Neuronal stem cell (in vitro differentiated cells): ENCODE results near the gene POLR2H.
A peak's percentile ranks its signal among the peaks of the same experiment; 100 is the strongest.

Experiments
- DNase-seq: peaks from one replicate; pipeline ENCODE4 v3.0.0-alpha.2; 2013; ENCODE audit warnings: low spot score
- H2AFZ ChIP-seq: one replicate; pipeline ENCODE4 v1.6.1; 2013; ENCODE audit warnings: mild to moderate bottlenecking, low read length, inconsistent platforms
- H2AK5ac ChIP-seq: 2 replicates; pipeline ENCODE4 v1.6.1; 2013; ENCODE audit warnings: low read depth, mild to moderate bottlenecking, inconsistent platforms, low read length, moderate library complexity, mixed read lengths
- H2BK120ac ChIP-seq: 2 replicates; pipeline ENCODE4 v1.6.1; 2013; ENCODE audit warnings: low read depth, mild to moderate bottlenecking, inconsistent platforms, low read length, moderate library complexity, mixed read lengths
- H2BK12ac ChIP-seq: one replicate; pipeline ENCODE4 v1.6.1; 2013; ENCODE audit warnings: low read length, inconsistent platforms
- H2BK15ac ChIP-seq: 2 replicates; pipeline ENCODE4 v1.6.1; 2013; ENCODE audit warnings: mild to moderate bottlenecking, low read length, inconsistent platforms, mixed read lengths
- H2BK5ac ChIP-seq: one replicate; pipeline ENCODE4 v1.6.1; 2013; ENCODE audit warnings: inconsistent platforms, mild to moderate bottlenecking, low read length, moderate library complexity
- H3K14ac ChIP-seq: one replicate; pipeline ENCODE4 v1.6.1; 2013; ENCODE audit warnings: low read length, inconsistent platforms
- H3K18ac ChIP-seq: 2 replicates; pipeline ENCODE4 v1.6.1; 2013; ENCODE audit warnings: low read length, inconsistent platforms
- H3K23ac ChIP-seq: 2 replicates; pipeline ENCODE4 v1.6.1; 2013; ENCODE audit warnings: low read depth, mild to moderate bottlenecking, mixed read lengths, low read length, inconsistent platforms; ENCODE audit not compliant: poor library complexity
- H3K27ac ChIP-seq: replicated peaks from 3 replicates; pipeline ENCODE4 v1.5.1; 2013; ENCODE audit warnings: low read length, inconsistent platforms
- H3K27me3 ChIP-seq, 3 experiments: 2 replicates each; pipeline ENCODE4 v1.6.1; 2013; ENCODE audit warnings: low read length in 3 of 3, mild to moderate bottlenecking in 2 of 3, inconsistent platforms in 1 of 3, low read depth in 1 of 3, mixed read lengths in 1 of 3, moderate library complexity in 1 of 3; ENCODE audit not compliant: control insufficient read depth in 3 of 3, insufficient read depth in 3 of 3
- H3K36me3 ChIP-seq, 2 donors: replicated peaks in 1 of 2; 2 replicates each; pipeline ENCODE4 v1.6.1; 2013; ENCODE audit warnings: low read length in 2 of 2; ENCODE audit not compliant: control insufficient read depth in 2 of 2, insufficient read depth in 2 of 2
- H3K4ac ChIP-seq: 2 replicates; pipeline ENCODE4 v1.6.1; 2013; ENCODE audit warnings: inconsistent platforms, mild to moderate bottlenecking, low read length, moderate library complexity
- H3K4me1 ChIP-seq, 2 donors: 1 replicate in 1 of 2; 2 replicates in 1 of 2; pipeline ENCODE4 v1.6.1; 2013; ENCODE audit warnings: low read length in 2 of 2, low read depth in 1 of 2; ENCODE audit not compliant: control insufficient read depth in 2 of 2, insufficient read depth in 1 of 2
- H3K4me2 ChIP-seq: one replicate; pipeline ENCODE4 v1.6.1; 2013; ENCODE audit warnings: mild to moderate bottlenecking, low read length, inconsistent platforms; ENCODE audit not compliant: insufficient read depth, poor library complexity, severe bottlenecking
- H3K4me3 ChIP-seq, 2 donors: 2 replicates each; pipeline ENCODE4 v1.5.1; 2013; ENCODE audit warnings: low read length in 2 of 2, mild to moderate bottlenecking in 2 of 2, inconsistent platforms in 1 of 2, moderate library complexity in 1 of 2
- H3K79me1 ChIP-seq: one replicate; pipeline ENCODE4 v1.6.1; 2013; ENCODE audit warnings: low read depth, mild to moderate bottlenecking, inconsistent platforms, low read length, moderate library complexity
- H3K9ac ChIP-seq: one replicate; pipeline ENCODE4 v1.6.1; 2013; ENCODE audit warnings: mild to moderate bottlenecking, low read depth, low read length, inconsistent platforms; ENCODE audit not compliant: poor library complexity
- H3K9me3 ChIP-seq, 2 donors: replicated peaks in 1 of 2; 2 replicates each; pipeline versions ENCODE3 to v1.6.1; 2013; ENCODE audit warnings: low read length in 2 of 2, mild to moderate bottlenecking in 2 of 2, inconsistent platforms in 1 of 2, low read depth in 1 of 2, mixed read lengths in 1 of 2, moderate library complexity in 1 of 2; ENCODE audit not compliant: control insufficient read depth in 2 of 2, insufficient read depth in 1 of 2
- H4K8ac ChIP-seq: one replicate; pipeline ENCODE4 v1.6.1; 2013; ENCODE audit warnings: low read depth, mild to moderate bottlenecking, inconsistent platforms, low read length, moderate library complexity
- H4K91ac ChIP-seq: one replicate; pipeline ENCODE4 v1.6.1; 2013; ENCODE audit warnings: low read length, low read depth, mild to moderate bottlenecking, inconsistent platforms; ENCODE audit not compliant: poor library complexity
- WGBS, 2 donors: extraction: QIAGEN DNeasy Blood & Tissue Kit; methylation state at CpG; one replicate each; pipeline ENCODE4 v1.1.7; 2013; ENCODE audit warnings: missing lambda C conversion rate in 2 of 2, mixed read lengths in 1 of 2; ENCODE audit not compliant: insufficient read length in 2 of 2, insufficient replicate concordance in 1 of 2; ENCODE audit errors: extremely low coverage in 2 of 2; 5-methylcytosine and 5-hydroxymethylcytosine counted together

Gene POLR2H

GRCh38 chr3:184372911-184373310 is 11.4 kb downstream of the POLR2H start:
- H2AFZ ChIP-seq = no peak overlapping the region
- H2BK12ac ChIP-seq = no peak overlapping the region
- peaks cover 13 to 17% of the 10 kb centered on the region in 2 donors for H3K4me1 ChIP-seq
- H3K14ac ChIP-seq = no peak overlapping the region
- no peak overlapping the region for H3K18ac ChIP-seq
- no peaks in the 10 kb centered on the region for H3K79me1 ChIP-seq
- H4K8ac ChIP-seq = no peak overlapping the region
- no peaks in the 10 kb centered on the region for H3K27me3 ChIP-seq
- no peak overlapping the region for H3K4me3 ChIP-seq
- no peak overlapping the region for H2BK15ac ChIP-seq
- DNase-seq = no peak
- no peak overlapping the region for H3K4ac ChIP-seq
- H3K27ac ChIP-seq = no peak overlapping the region
- no CpG with 5 or more reads among the region's 5 CpGs for WGBS, 2 donors
- peak overlapping the region; percentile 38 for H3K9ac ChIP-seq
- H2BK120ac ChIP-seq = no peak overlapping the region
- no peak overlapping the region for H4K91ac ChIP-seq
- H3K23ac ChIP-seq = no peak overlapping the region
- H2AK5ac ChIP-seq = no peak overlapping the region
- no peaks in the 10 kb centered on the region for H3K9me3 ChIP-seq
- peaks cover 12 to 38% of the 10 kb centered on the region in 2 donors for H3K36me3 ChIP-seq
- no peak overlapping the region for H2BK5ac ChIP-seq
- no peak overlapping the region for H3K4me2 ChIP-seq

- no peak overlapping the region for H3K9ac ChIP-seq
- H3K27me3 ChIP-seq = no peaks in the 10 kb centered on the region
- H2BK15ac ChIP-seq = no peak overlapping the region
- no peak overlapping the region for H3K18ac ChIP-seq
- no peak overlapping the region for H3K27ac ChIP-seq
- H3K9me3 ChIP-seq = no peaks in the 10 kb centered on the region
- H2AK5ac ChIP-seq = no peak overlapping the region
- H3K4me3 ChIP-seq = no peak overlapping the region
- H4K8ac ChIP-seq = no peak overlapping the region
- H2BK5ac ChIP-seq = no peak overlapping the region
- H2AFZ ChIP-seq = no peak overlapping the region
- peaks cover 18 to 22% of the 10 kb centered on the region in 2 donors for H3K4me1 ChIP-seq
- H3K36me3 ChIP-seq = peaks cover 9 to 33% of the 10 kb centered on the region in 2 donors
- no CpG with 5 or more reads among the region's 6 CpGs for WGBS, 2 donors
- H4K91ac ChIP-seq = no peak overlapping the region
- H3K23ac ChIP-seq = no peak overlapping the region
- no peak overlapping the region for H2BK120ac ChIP-seq
- DNase-seq = no peak
- H3K79me1 ChIP-seq = no peaks in the 10 kb centered on the region
- no peak overlapping the region for H2BK12ac ChIP-seq
- H3K4me2 ChIP-seq = no peak overlapping the region
- no peak overlapping the region for H3K4ac ChIP-seq
- no peak overlapping the region for H3K14ac ChIP-seq
Measured at GRCh38 chr3:184373422-184373821, 11.9 kb downstream of the POLR2H start.

- no CpG with 5 or more reads among the region's 12 CpGs for WGBS, 2 donors
- no peak overlapping the region for H3K18ac ChIP-seq
- no peak overlapping the region for H2BK15ac ChIP-seq
- no peak overlapping the region for H3K4me2 ChIP-seq
- peaks cover 29 to 36% of the 10 kb centered on the region in 2 donors for H3K4me1 ChIP-seq
- no peak overlapping the region for H2AFZ ChIP-seq
- no peak overlapping the region for H2BK5ac ChIP-seq
- peaks cover 0 to 11% of the 10 kb centered on the region in 2 donors for H3K36me3 ChIP-seq
- peaks cover 4 to 8% (median 5%) of the 10 kb centered on the region in 3 experiments for H3K27me3 ChIP-seq
- H3K27ac ChIP-seq = no peak overlapping the region
- no peaks in the 10 kb centered on the region for H3K79me1 ChIP-seq
- no peak overlapping the region for H3K4me3 ChIP-seq
- H3K9ac ChIP-seq = no peak overlapping the region
- H4K91ac ChIP-seq = no peak overlapping the region
- no peak for DNase-seq
- H3K14ac ChIP-seq = no peak overlapping the region
- no peak overlapping the region for H3K23ac ChIP-seq
- no peak overlapping the region for H3K4ac ChIP-seq
- no peaks in the 10 kb centered on the region for H3K9me3 ChIP-seq
- no peak overlapping the region for H2BK120ac ChIP-seq
- H2BK12ac ChIP-seq = no peak overlapping the region
- peak overlapping the region; percentile 53 for H2AK5ac ChIP-seq
- no peak overlapping the region for H4K8ac ChIP-seq
Measured at GRCh38 chr3:184375747-184376461, 14.4 kb downstream of the POLR2H start.

DNA sequence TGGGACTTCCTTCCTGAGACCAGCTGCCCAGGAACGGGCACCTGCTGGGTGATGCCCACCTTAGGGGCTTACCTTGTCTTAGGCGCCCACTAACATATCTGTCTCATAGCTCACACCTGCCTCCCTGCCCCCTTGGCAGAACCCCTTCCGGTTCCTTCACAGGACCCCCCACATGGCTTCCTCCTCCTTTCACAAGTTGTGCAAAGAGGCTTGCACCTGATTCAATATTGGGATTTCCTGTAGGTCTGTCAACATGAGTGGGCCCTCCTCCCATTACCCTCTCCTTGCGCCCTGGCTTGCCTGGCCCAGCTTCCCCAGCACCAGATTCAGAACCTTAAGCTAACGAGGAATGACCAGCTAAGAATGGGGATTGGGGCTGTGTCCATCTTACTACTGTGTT is 15.9 kb downstream of the POLR2H start:
- H3K4me2 ChIP-seq = no peak overlapping the region
- H3K14ac ChIP-seq = no peak overlapping the region
- H3K79me1 ChIP-seq = no peaks in the 10 kb centered on the region
- H2AFZ ChIP-seq = peak overlapping the region; percentile 90
- no peak overlapping the region for H2BK15ac ChIP-seq
- H2AK5ac ChIP-seq = peak overlapping the region; percentile 10
- peaks cover 8 to 22% (median 18%) of the 10 kb centered on the region in 3 experiments for H3K27me3 ChIP-seq
- peaks cover 0 to 8% of the 10 kb centered on the region in 2 donors for H3K36me3 ChIP-seq
- H3K4me1 ChIP-seq = peaks cover 26 to 41% of the 10 kb centered on the region in 2 donors
- no peak overlapping the region for H3K27ac ChIP-seq
- H3K4ac ChIP-seq = no peak overlapping the region
- peak overlapping the region; percentile 86 for H3K18ac ChIP-seq
- H2BK12ac ChIP-seq = no peak overlapping the region
- no peak overlapping the region for H3K9ac ChIP-seq
- H3K4me3 ChIP-seq = peak overlapping the region in 1 of 2 donors; percentile 49
- H3K9me3 ChIP-seq = no peaks in the 10 kb centered on the region
- no peak overlapping the region for H2BK5ac ChIP-seq
- DNase-seq = no peak
- H4K8ac ChIP-seq = peak overlapping the region; percentile 84
- WGBS, 2 donors = no CpG with 5 or more reads among the region's 5 CpGs
- no peak overlapping the region for H3K23ac ChIP-seq
- no peak overlapping the region for H2BK120ac ChIP-seq
- H4K91ac ChIP-seq = no peak overlapping the region
